Measurements from ENCODE around the gene NOLC1. TPM values are rescaled to one million over a fixed set of nuclear protein-coding genes. Genes with fewer than 3 reads are reported as not detected.

NOLC1 gene
- total RNA-seq, 1 donor from 2014 or later = 33.3 TPM

DNA sequence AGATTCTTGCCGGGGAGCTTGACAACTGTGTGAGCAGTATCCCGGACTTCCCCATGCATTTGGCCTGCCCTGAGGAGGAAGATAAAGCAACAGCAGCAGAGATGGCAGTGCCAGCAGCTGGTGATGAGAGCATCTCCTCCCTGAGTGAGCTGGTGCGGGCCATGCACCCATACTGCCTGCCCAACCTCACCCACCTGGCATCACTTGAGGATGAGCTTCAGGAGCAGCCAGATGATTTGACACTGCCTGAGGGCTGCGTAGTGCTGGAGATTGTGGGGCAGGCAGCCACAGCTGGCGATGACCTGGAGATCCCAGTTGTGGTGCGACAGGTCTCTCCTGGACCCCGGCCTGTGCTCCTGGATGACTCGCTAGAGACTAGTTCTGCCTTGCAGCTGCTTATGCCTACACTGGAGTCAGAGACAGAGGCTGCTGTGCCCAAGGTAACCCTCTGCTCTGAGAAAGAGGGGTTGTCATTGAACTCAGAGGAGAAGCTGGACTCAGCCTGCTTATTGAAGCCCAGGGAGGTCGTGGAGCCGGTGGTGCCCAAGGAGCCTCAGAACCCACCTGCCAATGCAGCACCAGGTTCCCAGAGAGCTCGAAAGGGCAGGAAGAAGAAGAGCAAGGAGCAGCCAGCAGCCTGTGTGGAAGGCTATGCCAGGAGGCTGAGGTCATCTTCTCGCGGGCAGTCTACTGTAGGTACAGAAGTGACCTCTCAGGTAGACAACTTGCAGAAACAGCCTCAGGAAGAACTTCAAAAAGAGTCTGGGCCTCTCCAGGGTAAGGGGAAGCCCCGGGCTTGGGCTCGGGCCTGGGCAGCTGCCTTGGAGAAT, 12.7 kb upstream of the NOLC1 start:
- H3K36me3 ChIP-seq = peaks cover 53 to 70% of the 10 kb centered on the region in 2 donors
- no peaks in the 10 kb centered on the region for H3K9me3 ChIP-seq
- no peak for DNase-seq (ENCODE audit: low spot score in 2 of 2)
- TF ChIP-seq, protein P1, sequence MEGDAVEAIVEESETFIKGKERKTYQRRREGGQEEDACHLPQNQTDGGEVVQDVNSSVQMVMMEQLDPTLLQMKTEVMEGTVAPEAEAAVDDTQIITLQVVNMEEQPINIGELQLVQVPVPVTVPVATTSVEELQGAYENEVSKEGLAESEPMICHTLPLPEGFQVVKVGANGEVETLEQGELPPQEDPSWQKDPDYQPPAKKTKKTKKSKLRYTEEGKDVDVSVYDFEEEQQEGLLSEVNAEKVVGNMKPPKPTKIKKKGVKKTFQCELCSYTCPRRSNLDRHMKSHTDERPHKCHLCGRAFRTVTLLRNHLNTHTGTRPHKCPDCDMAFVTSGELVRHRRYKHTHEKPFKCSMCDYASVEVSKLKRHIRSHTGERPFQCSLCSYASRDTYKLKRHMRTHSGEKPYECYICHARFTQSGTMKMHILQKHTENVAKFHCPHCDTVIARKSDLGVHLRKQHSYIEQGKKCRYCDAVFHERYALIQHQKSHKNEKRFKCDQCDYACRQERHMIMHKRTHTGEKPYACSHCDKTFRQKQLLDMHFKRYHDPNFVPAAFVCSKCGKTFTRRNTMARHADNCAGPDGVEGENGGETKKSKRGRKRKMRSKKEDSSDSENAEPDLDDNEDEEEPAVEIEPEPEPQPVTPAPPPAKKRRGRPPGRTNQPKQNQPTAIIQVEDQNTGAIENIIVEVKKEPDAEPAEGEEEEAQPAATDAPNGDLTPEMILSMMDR (IDR thresholded peaks at IDR 0.05) = no peak
- intact Hi-C loops (cut with DNase I) = no loop called here
- no peaks in the 10 kb centered on the region for H3K27me3 ChIP-seq
- peaks cover 0 to 10% of the 10 kb centered on the region in 2 donors for H3K4me1 ChIP-seq
- no peak overlapping the region for H3K4me3 ChIP-seq
- H3K27ac ChIP-seq = no peak overlapping the region

DNA sequence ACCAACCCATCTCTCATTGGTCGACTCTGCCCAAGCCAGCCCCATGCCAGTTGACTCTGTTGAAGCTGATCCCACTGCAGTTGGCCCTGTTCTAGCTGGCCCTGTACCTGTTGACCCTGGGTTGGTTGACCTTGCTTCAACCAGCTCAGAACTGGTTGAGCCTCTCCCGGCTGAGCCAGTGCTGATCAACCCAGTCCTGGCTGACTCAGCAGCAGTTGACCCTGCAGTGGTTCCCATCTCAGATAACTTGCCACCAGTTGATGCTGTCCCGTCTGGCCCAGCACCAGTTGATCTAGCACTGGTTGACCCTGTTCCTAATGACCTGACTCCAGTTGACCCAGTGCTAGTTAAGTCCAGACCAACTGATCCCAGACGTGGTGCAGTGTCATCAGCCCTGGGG, 12.0 kb upstream of the NOLC1 start:
- Histone ChIP-seq H3K4me1 (peaks cover 0 to 3% of the 10 kb centered on the region in 2 donors), H3K36me3 (peaks cover 60 to 78% of the 10 kb centered on the region in 2 donors), H3K4me3 (no peak overlapping the region), H3K27me3 (no peaks in the 10 kb centered on the region), H3K27ac (no peak overlapping the region), H3K9me3 (no peaks in the 10 kb centered on the region)
- no peak for DNase-seq (ENCODE audit: low spot score in 2 of 2)
- TF ChIP-seq, protein P1 (IDR thresholded peaks at IDR 0.05) = no peak
- intact Hi-C loops (cut with DNase I) = no loop called here

DNA sequence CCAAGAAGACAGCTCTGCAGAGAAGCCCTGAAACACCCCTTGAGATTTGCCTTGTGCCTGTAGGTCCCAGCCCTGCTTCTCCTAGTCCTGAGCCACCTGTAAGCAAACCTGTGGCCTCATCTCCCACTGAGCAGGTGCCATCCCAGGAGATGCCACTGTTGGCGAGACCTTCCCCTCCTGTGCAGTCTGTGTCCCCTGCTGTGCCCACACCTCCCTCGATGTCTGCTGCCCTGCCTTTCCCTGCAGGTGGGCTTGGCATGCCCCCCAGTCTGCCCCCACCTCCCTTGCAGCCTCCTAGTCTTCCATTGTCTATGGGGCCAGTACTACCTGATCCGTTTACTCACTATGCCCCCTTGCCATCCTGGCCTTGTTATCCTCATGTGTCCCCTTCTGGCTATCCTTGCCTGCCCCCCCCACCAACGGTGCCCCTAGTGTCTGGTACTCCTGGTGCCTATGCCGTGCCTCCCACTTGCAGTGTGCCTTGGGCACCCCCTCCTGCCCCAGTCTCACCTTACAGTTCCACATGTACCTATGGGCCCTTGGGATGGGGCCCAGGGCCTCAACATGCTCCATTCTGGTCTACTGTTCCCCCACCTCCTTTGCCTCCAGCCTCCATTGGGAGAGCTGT, 11.2 kb upstream of the NOLC1 start:
- no peak for DNase-seq (ENCODE audit: low spot score in 2 of 2)
- Histone ChIP-seq H3K27ac (no peak overlapping the region), H3K4me1 (peaks cover 0 to 2% of the 10 kb centered on the region in 2 donors), H3K9me3 (no peaks in the 10 kb centered on the region), H3K36me3 (peaks cover 61 to 78% of the 10 kb centered on the region in 2 donors), H3K4me3 (no peak overlapping the region), H3K27me3 (no peaks in the 10 kb centered on the region)
- intact Hi-C loops (cut with DNase I) = no loop called here
- TF ChIP-seq, protein P1 (IDR thresholded peaks at IDR 0.05) = no peak

DNA sequence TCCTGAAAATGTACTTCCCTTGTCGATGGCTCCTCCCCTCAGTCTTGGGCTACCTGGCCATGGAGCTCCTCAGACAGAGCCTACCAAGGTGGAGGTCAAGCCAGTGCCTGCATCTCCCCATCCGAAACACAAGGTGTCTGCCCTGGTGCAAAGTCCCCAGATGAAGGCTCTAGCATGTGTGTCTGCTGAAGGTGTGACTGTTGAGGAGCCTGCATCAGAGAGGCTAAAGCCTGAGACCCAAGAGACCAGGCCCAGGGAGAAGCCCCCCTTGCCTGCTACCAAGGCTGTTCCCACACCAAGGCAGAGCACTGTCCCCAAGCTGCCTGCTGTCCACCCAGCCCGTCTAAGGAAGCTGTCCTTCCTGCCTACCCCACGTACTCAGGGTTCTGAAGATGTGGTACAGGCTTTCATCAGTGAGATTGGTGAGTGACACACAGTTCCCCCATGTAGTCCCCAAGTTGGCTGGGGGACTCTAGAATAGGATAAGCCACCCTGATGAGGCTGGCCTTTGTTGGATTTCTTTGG, 10.5 kb upstream of the NOLC1 start:
- Histone ChIP-seq H3K27me3 (no peaks in the 10 kb centered on the region), H3K9me3 (no peaks in the 10 kb centered on the region), H3K27ac (no peak overlapping the region), H3K36me3 (peaks cover 62 to 84% of the 10 kb centered on the region in 2 donors), H3K4me1 (no peaks in the 10 kb centered on the region), H3K4me3 (no peak overlapping the region)
- no peak for DNase-seq (ENCODE audit: low spot score in 2 of 2)
- intact Hi-C loops (cut with DNase I) = no loop called here
- TF ChIP-seq, protein P1 (IDR thresholded peaks at IDR 0.05) = no peak

DNA sequence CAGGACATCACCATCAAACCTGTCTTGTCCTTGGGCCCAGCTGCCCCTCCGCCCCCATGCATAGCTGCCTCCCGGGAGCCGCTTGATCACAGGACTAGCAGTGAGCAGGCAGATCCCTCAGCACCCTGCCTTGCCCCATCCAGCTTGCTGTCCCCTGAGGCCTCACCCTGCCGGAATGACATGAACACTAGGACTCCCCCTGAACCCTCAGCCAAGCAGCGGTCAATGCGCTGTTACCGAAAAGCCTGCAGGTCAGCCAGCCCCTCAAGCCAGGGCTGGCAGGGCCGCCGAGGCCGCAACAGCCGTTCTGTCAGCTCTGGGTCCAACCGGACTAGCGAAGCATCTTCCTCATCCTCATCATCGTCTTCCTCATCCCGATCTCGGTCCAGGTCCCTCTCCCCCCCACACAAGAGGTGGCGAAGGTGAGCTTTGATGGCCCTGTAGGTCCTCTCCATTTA, 5.2 kb upstream of the NOLC1 start:
- no peak overlapping the region for H3K4me3 ChIP-seq
- no peaks in the 10 kb centered on the region for H3K9me3 ChIP-seq
- TF ChIP-seq, protein P1 (IDR thresholded peaks at IDR 0.05) = no peak
- DNase-seq (ENCODE audit: low spot score in 2 of 2) = no peak
- intact Hi-C loops (cut with DNase I) = no loop called here
- peaks cover 0 to 5% of the 10 kb centered on the region in 2 donors for H3K4me1 ChIP-seq
- H3K27ac ChIP-seq = no peak overlapping the region
- peaks cover 55 to 80% of the 10 kb centered on the region in 2 donors for H3K36me3 ChIP-seq
- no peaks in the 10 kb centered on the region for H3K27me3 ChIP-seq

Measured in ascending aorta (tissue), 2 donors.